Activated CD4-positive, alpha-beta T cell treated with anti-CD3 and anti-CD28 coated beads for 24 hours (primary cell): ENCODE measurements around the gene RXRB.
A peak's percentile ranks its signal among the peaks of the same experiment; 100 is the strongest.

ENCODE experiments used
- DNase-seq, 2 donors: peaks; one replicate each; pipeline ENCODE4 v3.0.0-alpha.2; 2020; ENCODE audit warnings: low read depth in 2 of 2

Gene RXRB

GRCh38 chr6:33211666-33212422, 11.4 kb upstream of the RXRB start:
- no peak for DNase-seq

- no peak for DNase-seq
These were observed 10.7 kb upstream of the RXRB start for GRCh38 chr6:33211136-33211535.

DNA sequence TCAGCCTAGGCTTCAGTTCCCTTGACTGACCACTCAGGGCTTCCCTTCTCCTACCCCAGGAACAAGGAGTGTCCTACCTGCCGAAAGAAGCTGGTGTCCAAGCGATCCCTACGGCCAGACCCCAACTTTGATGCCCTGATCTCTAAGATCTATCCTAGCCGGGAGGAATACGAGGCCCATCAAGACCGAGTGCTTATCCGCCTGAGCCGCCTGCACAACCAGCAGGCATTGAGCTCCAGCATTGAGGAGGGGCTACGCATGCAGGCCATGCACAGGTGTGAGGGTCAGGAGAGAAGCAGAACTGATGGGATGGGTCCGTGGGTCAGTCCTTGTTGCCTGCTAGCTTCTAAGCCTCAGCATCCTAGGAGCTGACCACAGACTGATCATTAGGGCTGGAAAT, 9.4 kb upstream of the RXRB start:
- DNase-seq: no peak

DNA sequence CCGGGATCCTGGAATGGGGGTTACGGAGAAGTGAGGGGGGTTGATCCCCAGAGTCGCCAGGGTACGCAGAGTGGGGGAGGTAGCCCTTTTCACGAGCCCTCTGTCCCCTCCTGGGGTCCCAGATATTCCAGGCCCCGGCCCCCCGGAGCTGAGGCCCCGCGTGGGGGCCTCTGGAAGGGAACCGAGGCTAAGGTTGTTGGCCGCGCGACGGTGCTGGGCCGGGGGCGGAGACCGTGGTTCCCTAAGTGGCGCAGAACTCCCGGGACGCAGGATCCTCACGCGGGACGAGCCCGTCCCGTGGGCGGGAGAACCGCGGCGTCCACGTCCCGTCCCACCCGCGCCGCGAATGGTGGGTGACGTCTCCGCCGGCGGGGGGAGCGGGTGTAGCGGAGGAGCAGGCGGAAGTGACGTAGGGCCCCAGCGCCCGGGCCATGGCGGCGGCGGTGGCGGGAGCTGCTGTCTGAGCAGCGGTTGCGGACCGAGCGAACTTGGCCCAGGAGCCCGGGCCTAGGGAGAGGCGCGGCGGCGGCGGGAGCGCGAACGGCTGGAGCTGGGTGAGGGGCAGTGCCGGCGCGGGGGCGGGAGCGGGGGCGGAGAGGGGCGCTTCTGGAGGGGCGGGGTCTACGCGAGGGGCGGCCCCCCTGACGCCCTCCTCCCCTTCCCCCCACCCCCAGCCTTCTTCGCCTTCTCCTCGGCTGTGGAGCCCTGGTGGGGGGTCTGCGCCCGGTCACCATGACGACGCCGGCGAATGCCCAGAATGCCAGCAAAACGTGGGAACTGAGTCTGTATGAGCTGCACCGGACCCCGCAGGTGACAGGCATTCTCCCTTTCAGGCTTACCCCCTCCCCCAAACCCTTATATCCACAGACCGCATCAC, 7.9 kb upstream of the RXRB start, which contains the start of gene RING1:
RING1 (plus strand) TSS at position 410 of the 877 bp plus-strand sequence; CDS start at position 733, 323 bp downstream.
- DNase-seq: peak; percentile 77 to 78

GRCh38 chr6:33207552-33208090, 7.2 kb upstream of the RXRB start:
- no peak for DNase-seq

DNA sequence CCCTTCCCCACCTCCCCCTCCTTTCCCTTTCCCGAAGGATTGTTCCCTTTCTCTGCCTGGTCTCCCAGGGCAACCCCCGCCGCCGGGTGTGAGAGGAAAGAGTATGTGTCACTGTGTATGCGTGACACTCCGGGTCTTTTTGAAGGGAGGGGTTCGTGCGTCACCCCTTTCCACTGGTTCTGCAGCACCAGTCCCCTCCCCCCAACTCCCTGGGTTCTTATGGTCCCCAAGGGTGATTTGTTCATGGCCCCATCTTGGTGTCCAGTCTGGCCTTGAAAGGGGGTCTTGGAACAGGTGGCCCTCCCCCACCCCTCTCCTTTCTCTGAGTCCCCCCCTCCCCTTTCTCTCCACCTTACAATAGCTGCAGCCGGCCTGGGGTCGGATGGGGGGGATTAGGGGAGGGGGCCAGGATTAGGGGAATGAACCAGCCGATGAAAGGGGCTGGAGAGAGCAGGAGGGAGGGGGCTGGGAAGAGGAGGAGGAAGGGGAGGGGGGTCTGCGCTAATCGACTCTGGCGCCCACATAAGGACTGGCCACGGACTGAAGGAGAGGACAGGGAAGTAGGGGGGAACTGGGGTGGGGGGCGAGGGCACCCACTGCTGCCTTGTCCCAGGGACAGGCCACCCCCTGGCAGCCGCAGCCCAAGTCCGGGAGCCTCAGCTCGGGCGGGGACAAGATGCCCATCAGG, 6.5 kb upstream of the RXRB start:
- DNase-seq: no peak

- no peak for DNase-seq
These were observed 5.8 kb upstream of the RXRB start for GRCh38 chr6:33206027-33206863.

GRCh38 chr6:33205191-33206026, 4.9 kb upstream of the RXRB start:
- no peak for DNase-seq

- peak; percentile 84 to 93 for DNase-seq
These were observed 4.1 kb upstream of the RXRB start, which contains the start of gene HSD17B8 for GRCh38 chr6:33204415-33205190. Gene HSD17B8 (plus strand): TSS chr6:33204655. CDS start chr6:33204669, 14 bp downstream.

DNA sequence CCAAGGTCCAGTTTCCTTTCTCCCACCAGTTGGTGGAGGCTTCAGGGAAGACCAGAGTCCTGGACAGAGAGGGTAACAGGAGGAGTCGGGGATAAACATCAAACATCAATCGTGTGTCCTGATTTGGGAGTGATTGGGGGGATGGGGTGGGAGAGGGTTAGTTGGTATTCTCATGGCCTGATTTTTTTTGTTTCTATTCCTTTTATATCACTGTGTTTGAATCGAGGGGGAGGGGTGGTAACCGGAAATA, 3.6 kb upstream of the RXRB start:
- DNase-seq: no peak

DNA sequence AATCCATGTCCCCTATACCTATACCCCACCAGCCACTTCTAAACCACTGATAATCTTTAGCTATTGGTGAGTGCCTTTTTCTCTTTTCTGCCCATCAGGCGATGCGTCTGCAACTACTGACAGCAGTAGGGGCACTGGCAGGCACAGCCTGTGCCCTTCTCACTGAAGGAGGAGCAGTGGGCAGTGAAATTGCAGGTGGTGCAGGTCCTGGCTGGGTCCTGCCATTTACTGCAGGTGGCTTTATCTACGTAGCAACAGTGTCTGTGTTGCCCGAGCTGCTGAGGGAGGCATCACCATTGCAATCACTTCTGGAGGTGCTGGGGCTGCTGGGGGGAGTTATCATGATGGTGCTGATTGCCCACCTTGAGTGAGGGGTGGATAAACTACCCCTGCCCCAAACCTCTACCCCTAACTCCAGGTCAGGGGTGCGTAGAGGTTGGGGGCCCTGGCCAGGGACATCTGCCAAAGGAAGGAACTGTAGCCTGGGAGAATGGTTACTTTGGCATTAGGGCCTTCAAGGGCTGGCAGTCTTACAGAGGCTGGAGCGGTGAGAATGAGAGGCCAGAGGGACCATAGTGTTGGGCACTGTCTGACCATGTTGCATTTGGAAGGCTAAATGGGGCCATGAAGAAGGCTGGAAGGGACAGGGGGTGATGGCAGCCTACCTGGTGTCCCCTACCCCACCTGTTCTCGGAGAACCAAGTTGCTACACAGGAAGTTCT, 3.1 kb upstream of the RXRB start:
- DNase-seq: no peak

DNA sequence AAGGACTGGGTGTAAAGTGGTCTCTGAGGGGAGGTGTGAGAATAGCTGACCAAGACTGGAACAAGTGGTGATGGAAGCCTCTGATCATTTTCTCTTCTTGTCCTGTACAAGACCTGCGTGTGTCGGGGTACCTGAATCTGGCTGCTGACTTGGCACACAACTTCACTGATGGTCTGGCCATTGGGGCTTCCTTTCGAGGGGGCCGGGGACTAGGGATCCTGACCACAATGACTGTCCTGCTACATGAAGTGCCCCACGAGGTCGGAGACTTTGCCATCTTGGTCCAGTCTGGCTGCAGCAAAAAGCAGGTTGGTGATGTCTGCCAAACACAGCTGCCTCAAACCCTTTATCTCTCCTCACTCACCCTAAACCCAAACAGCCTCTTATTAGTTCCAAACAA, 2.3 kb upstream of the RXRB start:
- DNase-seq: no peak

DNA sequence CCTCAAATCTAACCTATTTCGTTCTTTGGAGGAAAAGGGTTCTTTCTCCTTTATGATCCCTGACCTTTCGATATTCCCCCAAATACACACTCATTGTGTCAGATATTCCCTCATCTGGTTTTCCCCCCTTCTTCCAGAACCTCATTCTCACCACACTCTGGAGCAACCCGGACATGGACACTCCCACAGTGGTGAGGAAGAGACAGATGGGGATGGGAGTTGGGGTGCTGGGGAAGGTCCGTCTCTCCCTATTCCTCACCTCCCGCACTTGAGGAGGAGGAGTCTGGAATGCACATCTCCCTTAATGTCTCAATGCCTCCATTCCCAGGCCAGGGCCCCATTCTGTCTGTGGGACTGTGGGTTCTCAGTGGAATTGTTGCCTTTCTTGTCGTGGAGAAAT, 1.5 kb upstream of the RXRB start:
- DNase-seq: no peak

- no peak for DNase-seq
These were observed 681 bp upstream of the RXRB start for GRCh38 chr6:33201147-33201545.

DNA sequence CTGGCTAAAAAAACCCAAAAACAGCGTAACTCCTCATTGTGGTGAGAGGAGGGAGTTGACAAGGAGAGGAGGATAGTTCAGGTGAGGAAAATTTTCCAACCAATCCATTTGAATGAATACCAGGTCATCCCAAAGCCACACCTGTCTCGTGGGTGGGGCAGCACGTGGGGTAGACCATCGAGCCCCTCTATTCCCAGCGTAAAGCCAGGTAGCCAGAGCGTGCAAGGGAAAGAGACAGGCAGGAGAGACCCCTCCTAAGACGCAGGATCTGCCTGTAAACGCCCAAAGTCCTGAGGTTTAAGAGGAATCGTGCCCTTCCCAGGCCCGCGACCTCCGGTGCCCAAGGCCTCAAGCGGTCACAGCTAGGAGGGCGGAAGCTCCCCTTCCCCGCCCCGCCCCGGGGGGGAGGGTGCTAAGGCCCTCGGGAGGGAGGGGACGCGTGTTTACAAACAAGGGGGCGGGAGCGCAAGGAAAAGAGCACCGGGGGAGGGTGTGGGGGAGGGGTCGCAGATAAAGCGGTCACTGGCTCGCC, 712 bp downstream of the RXRB start:
- DNase-seq: peak in 1 of 2 donors; percentile 63

DNA sequence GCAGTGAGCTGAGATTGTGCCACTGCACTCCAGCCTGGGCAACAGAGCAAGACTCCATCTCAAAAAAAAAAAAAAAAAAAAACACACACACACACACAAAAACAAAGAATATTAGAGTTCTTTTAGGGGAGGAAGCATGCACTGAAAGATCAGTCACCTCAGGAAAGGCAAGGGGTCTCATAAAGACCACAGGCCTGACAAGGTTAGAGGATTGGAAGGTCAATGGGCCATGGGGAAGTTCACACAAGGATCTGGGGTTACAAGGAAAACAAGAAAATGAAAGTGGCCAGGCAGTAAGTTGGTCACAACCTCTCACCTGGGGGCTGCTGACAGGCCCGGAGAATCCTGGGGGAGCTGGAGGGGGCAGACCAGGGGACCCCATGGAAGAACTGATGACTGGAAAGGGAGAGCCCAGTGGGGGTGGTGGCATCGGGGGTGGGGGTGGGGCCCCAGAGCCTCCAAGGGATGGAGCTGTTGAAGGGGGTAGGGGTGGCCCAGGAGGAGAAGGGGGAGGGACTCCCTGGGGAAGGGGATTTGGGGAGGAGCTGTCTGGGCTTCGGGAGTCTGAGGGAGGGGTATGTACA, 1.5 kb downstream of the RXRB start:
- no peak for DNase-seq

DNA sequence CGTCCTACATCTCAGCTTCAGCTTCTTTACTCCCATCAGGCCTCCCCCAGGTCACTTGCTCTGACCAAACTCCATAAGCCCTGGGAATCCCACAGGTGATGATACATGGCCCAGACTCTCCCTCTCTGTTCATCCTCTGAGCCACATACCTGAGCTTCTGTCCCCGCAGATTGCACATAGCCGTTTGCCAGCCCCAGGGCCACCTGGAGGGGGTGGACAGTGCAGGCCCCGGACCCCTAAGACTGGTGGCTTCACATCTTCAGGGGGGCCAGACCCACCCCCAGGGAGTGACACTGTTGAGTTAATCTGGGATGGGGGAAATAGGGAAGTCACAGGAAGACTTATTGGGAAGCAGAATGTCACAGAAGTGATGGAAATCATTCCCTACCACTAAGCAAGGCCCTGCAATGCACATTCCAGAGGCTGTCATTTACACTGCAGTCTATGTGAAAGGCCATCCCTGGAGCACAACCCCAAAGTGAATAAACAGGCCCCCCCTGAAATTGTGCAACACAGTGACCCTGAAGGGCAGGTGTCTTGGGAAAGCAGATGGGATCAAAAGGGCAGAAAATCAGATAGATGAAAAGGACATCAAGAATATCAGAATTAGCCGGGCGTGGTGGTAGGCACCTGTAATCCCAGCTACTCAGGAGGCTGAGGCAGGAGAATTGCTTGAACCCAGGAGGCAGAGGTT, 2.2 kb downstream of the RXRB start:
- DNase-seq: no peak
